ENCODE results near the gene WDR82. TPM values are rescaled to one million over a fixed set of nuclear protein-coding genes. Genes with fewer than 3 reads are reported as not detected.
A peak's percentile ranks its signal among the peaks of the same experiment; 100 is the strongest.

WDR82 gene
- total RNA-seq, 1 experiment from 2014 or later = 46.2 TPM

- DNase-seq (ENCODE audit: low spot score) = no peak
These were observed 52.8 kb downstream of the WDR82 start, which contains the start of gene TLR9 for GRCh38 chr3:52225452-52226228. Gene TLR9, minus strand, starts transcription at chr3:52225645. Its CDS starts 116 bp downstream, at chr3:52225529.

GRCh38 chr3:52223449-52224408, 54.7 kb downstream of the WDR82 start:
- DNase-seq (ENCODE audit: low spot score) = no peak

- DNase-seq (ENCODE audit: low spot score) = no peak
These were observed 55.9 kb downstream of the WDR82 start for GRCh38 chr3:52222319-52223221.

- DNase-seq (ENCODE audit: low spot score) = no peak
These were observed 56.7 kb downstream of the WDR82 start for GRCh38 chr3:52221563-52222318.

GRCh38 chr3:52221141-52221562, 57.3 kb downstream of the WDR82 start:
- DNase-seq (ENCODE audit: low spot score) = no peak

GRCh38 chr3:52220380-52221026, 57.9 kb downstream of the WDR82 start:
- peak; percentile 80 for DNase-seq (ENCODE audit: low spot score)

GRCh38 chr3:52218937-52219650, 59.4 kb downstream of the WDR82 start:
- DNase-seq (ENCODE audit: low spot score) = no peak

GRCh38 chr3:52218454-52218853, 60.0 kb downstream of the WDR82 start:
- DNase-seq (ENCODE audit: low spot score) = no peak

GRCh38 chr3:52218026-52218425, 60.4 kb downstream of the WDR82 start:
- DNase-seq (ENCODE audit: low spot score) = no peak

- DNase-seq (ENCODE audit: low spot score) = no peak
These were observed 61.0 kb downstream of the WDR82 start for GRCh38 chr3:52217409-52217805.

GRCh38 chr3:52216585-52217408, 61.7 kb downstream of the WDR82 start:
- peak; percentile 97 for DNase-seq (ENCODE audit: low spot score)

GRCh38 chr3:52215351-52215750, 63.1 kb downstream of the WDR82 start:
- no peak for DNase-seq (ENCODE audit: low spot score)

GRCh38 chr3:52213901-52214300, 64.5 kb downstream of the WDR82 start:
- no peak for DNase-seq (ENCODE audit: low spot score)

GRCh38 chr3:52213005-52213404, 65.4 kb downstream of the WDR82 start:
- DNase-seq (ENCODE audit: low spot score) = no peak

GRCh38 chr3:52211268-52211891, 67.1 kb downstream of the WDR82 start:
- DNase-seq (ENCODE audit: low spot score) = no peak

GRCh38 chr3:52210550-52211046, 67.9 kb downstream of the WDR82 start:
- no peak for DNase-seq (ENCODE audit: low spot score)

GRCh38 chr3:52210037-52210436, 68.4 kb downstream of the WDR82 start:
- DNase-seq (ENCODE audit: low spot score) = no peak

GRCh38 chr3:52208556-52208955, 69.9 kb downstream of the WDR82 start:
- DNase-seq (ENCODE audit: low spot score) = no peak

All from A172 (cell line).